LoVo (cell line): Measurements from ENCODE around the gene NFKBIL1.

ENCODE experiments used
- DNase-seq: peaks from one replicate; pipeline ENCODE4 v3.0.0-alpha.2; 2016; ENCODE audit warnings: low spot score

The NFKBIL1 gene

DNA sequence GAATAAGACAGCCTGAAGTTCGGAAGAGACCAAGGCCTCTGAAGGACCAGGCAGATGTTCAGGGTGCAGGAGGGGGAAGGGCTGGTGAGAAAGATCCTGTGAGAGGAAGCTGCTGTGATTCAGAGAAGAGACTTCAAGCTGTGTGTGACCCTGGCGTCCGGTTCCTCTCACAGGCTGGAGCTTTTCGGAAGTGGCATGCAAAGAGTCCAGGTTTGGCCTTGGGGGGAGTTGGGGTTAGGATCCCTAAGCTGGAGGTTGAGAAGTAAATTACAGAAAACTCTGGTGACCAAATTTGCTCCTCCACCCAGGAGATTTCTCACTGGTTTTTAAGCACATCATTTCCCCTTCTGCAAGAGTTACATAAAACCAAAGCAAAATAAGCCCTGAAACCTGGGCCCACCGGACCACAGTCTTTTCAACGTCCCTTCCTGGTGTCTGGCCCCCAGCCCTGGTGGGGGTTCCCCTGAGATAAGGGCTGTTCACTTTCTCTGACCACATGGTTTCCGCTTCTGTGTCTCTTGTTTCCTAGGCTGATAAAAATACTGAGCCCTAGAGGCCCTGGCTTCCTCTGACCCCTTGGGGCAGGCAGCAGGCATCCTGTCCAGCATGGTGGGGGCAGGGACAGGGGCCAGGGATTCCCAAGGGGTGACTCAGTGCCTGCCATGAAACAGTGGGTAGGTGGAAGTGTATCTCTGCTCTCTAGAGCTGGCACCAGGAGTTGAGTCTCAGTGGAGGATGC lies 12.7 kb downstream of the NFKBIL1 start:
- DNase-seq = no peak

DNA sequence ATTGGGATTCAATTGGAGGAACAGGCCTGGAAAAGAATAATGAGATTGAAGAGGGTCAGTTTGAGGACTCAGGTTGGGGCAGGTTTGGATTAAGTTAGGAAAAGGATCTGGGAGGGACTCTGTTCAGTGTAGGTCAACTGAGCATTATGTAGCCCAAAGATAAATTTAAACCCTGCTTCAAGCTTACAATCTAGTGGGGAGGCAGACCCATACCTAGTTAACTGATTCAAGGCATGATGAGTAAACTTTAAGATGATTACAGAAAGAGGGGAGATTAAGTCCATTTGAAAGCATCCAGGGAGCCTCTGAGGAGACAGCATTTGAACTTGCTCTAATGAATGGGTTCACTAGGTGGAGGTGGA lies 13.3 kb downstream of the NFKBIL1 start:
- DNase-seq = no peak

DNA sequence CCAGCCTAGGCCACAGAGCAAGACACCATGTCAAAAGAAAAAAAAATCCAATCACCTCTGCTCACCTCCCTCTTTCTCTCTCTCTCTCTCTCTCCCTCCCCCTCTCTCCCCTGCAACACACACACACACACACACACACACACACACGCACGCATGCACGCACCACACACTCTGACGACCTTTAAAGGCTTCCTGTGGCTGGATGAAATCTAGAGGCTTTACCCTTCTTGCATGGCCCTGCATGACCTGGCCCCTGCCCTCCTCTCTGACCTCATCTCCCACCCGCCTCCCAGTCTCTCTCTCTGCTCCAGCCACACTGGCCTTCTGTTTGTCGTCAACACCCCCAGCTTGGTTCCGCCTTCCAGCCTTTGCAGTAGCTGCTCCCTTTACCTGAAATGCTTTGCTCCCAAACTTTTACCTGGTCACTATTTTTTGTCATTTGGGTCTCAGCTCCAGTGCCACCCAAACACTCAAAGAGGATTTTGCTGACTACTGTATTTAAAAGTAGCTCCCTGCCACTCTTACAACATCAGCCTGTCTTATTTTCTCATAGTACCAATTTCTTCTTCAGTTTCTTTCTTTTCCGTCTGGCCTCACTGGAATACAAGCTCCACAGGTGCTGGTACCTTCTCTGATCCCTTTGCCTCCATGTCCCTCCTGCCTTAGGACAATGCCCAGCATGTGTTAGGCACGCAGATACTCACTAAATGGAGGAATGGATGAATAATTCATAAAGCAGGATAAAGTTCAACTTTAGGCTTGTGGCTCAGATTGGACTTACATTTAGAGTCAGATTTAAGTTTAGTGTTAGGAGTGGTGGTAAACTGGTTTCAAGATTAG lies 20.3 kb downstream of the NFKBIL1 start:
- no peak for DNase-seq

DNA sequence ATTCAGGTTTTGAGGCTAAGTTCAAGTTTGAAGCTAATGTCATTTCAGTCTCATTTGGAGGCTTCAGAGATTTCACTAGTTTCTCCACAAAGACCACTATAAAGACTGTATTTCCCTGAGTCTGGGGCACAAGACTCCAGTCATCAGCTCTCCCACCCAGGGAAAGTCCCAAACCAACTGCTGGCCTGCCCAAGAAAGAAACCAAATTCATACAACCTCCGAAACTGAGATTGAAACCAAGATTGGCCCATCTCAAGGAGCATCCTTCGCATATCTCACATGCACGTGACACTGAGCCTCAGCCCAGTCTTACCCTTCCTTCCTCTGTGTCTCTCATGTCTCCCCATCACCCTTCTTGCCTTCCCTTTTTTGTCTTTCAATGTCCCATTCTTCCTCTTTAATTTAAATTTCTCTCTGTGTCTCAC lies 21.1 kb downstream of the NFKBIL1 start:
- DNase-seq = no peak

DNA sequence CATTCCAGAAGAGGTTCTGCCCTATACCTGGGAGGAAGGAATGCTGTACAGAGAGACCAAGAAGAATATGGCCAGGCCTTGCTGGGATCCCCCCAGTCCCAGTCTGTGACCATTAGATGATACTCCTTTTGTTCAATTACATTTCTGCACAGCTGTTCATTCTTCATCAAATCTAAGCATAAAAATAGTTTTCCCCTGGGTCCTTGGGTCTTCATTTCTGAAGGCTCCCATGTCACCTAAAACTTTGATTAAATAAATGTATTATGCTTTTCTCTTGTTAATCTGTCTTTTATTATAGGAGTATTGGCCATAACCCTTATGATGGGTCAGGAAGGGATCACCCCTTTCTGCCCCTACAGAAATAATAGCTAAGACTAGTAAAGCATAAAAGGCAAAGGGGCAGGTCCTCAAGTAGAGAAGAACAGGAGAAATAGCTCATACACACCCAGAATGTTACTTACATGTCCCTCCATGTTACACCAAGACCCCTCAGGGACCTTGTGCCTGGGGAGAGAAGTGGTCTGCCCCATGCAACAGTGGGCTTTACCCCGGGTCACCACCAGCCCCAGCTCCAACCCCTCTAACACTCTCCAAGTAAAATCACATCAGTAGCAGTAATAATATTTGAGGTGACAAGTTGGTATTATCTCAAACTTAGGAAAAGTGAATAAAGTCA lies 22.6 kb downstream of the NFKBIL1 start:
- no peak for DNase-seq

DNA sequence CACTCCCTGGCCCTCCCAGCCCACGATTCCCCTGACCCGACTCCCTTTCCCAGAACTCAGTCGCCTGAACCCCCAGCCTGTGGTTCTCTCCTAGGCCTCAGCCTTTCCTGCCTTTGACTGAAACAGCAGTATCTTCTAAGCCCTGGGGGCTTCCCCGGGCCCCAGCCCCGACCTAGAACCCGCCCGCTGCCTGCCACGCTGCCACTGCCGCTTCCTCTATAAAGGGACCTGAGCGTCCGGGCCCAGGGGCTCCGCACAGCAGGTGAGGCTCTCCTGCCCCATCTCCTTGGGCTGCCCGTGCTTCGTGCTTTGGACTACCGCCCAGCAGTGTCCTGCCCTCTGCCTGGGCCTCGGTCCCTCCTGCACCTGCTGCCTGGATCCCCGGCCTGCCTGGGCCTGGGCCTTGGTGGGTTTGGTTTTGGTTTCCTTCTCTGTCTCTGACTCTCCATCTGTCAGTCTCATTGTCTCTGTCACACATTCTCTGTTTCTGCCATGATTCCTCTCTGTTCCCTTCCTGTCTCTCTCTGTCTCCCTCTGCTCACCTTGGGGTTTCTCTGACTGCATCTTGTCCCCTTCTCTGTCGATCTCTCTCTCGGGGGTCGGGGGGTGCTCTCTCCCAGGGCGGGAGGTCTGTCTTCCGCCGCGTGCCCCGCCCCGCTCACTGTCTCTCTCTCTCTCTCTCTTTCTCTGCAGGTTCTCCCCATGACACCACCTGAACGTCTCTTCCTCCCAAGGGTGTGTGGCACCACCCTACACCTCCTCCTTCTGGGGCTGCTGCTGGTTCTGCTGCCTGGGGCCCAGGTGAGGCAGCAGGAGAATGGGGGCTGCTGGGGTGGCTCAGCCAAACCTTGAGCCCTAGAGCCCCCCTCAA lies 24.9 kb downstream of the NFKBIL1 start, which contains the start of gene LTA:
LTA (plus strand) TSS at position 249 of the 871 bp plus-strand sequence; CDS start at position 703, 454 bp downstream.
- no peak for DNase-seq

DNA sequence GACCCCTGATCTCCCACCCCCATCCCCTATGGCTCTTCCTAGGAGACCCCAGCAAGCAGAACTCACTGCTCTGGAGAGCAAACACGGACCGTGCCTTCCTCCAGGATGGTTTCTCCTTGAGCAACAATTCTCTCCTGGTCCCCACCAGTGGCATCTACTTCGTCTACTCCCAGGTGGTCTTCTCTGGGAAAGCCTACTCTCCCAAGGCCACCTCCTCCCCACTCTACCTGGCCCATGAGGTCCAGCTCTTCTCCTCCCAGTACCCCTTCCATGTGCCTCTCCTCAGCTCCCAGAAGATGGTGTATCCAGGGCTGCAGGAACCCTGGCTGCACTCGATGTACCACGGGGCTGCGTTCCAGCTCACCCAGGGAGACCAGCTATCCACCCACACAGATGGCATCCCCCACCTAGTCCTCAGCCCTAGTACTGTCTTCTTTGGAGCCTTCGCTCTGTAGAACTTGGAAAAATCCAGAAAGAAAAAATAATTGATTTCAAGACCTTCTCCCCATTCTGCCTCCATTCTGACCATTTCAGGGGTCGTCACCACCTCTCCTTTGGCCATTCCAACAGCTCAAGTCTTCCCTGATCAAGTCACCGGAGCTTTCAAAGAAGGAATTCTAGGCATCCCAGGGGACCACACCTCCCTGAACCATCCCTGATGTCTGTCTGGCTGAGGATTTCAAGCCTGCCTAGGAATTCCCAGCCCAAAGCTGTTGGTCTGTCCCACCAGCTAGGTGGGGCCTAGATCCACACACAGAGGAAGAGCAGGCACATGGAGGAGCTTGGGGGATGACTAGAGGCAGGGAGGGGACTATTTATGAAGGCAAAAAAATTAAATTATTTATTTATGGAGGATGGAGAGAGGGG lies 26.1 kb downstream of the NFKBIL1 start:
- no peak for DNase-seq

DNA sequence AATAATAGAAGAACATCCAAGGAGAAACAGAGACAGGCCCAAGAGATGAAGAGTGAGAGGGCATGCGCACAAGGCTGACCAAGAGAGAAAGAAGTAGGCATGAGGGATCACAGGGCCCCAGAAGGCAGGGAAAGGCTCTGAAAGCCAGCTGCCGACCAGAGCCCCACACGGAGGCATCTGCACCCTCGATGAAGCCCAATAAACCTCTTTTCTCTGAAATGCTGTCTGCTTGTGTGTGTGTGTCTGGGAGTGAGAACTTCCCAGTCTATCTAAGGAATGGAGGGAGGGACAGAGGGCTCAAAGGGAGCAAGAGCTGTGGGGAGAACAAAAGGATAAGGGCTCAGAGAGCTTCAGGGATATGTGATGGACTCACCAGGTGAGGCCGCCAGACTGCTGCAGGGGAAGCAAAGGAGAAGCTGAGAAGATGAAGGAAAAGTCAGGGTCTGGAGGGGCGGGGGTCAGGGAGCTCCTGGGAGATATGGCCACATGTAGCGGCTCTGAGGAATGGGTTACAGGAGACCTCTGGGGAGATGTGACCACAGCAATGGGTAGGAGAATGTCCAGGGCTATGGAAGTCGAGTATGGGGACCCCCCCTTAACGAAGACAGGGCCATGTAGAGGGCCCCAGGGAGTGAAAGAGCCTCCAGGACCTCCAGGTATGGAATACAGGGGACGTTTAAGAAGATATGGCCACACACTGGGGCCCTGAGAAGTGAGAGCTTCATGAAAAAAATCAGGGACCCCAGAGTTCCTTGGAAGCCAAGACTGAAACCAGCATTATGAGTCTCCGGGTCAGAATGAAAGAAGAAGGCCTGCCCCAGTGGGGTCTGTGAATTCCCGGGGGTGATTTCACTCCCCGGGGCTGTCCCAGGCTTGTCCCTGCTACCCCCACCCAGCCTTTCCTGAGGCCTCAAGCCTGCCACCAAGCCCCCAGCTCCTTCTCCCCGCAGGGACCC lies 27.0 kb downstream of the NFKBIL1 start:
- DNase-seq = no peak

DNA sequence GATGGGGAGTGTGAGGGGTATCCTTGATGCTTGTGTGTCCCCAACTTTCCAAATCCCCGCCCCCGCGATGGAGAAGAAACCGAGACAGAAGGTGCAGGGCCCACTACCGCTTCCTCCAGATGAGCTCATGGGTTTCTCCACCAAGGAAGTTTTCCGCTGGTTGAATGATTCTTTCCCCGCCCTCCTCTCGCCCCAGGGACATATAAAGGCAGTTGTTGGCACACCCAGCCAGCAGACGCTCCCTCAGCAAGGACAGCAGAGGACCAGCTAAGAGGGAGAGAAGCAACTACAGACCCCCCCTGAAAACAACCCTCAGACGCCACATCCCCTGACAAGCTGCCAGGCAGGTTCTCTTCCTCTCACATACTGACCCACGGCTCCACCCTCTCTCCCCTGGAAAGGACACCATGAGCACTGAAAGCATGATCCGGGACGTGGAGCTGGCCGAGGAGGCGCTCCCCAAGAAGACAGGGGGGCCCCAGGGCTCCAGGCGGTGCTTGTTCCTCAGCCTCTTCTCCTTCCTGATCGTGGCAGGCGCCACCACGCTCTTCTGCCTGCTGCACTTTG lies 28.0 kb downstream of the NFKBIL1 start, which contains the start of gene TNF:
TNF (plus strand) TSS at position 231 of the 567 bp plus-strand sequence; CDS start at position 408, 177 bp downstream.
- DNase-seq = no peak

DNA sequence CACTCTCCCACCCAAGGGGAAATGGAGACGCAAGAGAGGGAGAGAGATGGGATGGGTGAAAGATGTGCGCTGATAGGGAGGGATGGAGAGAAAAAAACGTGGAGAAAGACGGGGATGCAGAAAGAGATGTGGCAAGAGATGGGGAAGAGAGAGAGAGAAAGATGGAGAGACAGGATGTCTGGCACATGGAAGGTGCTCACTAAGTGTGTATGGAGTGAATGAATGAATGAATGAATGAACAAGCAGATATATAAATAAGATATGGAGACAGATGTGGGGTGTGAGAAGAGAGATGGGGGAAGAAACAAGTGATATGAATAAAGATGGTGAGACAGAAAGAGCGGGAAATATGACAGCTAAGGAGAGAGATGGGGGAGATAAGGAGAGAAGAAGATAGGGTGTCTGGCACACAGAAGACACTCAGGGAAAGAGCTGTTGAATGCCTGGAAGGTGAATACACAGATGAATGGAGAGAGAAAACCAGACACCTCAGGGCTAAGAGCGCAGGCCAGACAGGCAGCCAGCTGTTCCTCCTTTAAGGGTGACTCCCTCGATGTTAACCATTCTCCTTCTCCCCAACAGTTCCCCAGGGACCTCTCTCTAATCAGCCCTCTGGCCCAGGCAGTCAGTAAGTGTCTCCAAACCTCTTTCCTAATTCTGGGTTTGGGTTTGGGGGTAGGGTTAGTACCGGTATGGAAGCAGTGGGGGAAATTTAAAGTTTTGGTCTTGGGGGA lies 28.7 kb downstream of the NFKBIL1 start:
- no peak for DNase-seq

DNA sequence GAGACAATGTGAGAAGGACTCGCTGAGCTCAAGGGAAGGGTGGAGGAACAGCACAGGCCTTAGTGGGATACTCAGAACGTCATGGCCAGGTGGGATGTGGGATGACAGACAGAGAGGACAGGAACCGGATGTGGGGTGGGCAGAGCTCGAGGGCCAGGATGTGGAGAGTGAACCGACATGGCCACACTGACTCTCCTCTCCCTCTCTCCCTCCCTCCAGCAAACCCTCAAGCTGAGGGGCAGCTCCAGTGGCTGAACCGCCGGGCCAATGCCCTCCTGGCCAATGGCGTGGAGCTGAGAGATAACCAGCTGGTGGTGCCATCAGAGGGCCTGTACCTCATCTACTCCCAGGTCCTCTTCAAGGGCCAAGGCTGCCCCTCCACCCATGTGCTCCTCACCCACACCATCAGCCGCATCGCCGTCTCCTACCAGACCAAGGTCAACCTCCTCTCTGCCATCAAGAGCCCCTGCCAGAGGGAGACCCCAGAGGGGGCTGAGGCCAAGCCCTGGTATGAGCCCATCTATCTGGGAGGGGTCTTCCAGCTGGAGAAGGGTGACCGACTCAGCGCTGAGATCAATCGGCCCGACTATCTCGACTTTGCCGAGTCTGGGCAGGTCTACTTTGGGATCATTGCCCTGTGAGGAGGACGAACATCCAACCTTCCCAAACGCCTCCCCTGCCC lies 29.6 kb downstream of the NFKBIL1 start:
- no peak for DNase-seq

DNA sequence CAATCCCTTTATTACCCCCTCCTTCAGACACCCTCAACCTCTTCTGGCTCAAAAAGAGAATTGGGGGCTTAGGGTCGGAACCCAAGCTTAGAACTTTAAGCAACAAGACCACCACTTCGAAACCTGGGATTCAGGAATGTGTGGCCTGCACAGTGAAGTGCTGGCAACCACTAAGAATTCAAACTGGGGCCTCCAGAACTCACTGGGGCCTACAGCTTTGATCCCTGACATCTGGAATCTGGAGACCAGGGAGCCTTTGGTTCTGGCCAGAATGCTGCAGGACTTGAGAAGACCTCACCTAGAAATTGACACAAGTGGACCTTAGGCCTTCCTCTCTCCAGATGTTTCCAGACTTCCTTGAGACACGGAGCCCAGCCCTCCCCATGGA lies 30.2 kb downstream of the NFKBIL1 start:
- no peak for DNase-seq

DNA sequence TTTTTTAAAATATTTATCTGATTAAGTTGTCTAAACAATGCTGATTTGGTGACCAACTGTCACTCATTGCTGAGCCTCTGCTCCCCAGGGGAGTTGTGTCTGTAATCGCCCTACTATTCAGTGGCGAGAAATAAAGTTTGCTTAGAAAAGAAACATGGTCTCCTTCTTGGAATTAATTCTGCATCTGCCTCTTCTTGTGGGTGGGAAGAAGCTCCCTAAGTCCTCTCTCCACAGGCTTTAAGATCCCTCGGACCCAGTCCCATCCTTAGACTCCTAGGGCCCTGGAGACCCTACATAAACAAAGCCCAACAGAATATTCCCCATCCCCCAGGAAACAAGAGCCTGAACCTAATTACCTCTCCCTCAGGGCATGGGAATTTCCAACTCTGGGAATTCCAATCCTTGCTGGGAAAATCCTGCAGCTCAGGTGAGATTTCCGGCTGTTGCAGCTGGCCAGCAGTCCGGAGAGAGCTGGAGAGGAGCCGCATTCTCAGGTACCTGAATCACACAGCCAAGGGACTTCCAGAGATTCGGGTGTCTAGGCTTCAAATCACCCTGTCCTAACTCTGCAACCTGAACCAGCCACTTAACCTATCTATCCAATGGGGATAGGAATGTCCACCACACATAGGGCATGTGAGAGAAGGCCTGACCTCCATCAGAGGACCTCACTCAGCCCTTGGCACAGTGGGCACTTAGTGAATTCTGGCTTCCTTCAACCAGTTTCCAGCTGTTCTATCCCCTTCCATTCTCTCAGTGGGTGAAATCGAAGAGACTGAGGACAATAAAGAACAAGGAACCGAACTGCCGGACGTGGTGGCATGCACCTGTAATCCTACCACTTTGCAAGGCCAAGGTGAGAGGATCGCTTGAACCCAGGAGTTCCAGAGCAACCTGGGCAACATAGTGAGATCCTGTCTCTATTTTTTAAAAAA lies 31.0 kb downstream of the NFKBIL1 start:
- DNase-seq = no peak

DNA sequence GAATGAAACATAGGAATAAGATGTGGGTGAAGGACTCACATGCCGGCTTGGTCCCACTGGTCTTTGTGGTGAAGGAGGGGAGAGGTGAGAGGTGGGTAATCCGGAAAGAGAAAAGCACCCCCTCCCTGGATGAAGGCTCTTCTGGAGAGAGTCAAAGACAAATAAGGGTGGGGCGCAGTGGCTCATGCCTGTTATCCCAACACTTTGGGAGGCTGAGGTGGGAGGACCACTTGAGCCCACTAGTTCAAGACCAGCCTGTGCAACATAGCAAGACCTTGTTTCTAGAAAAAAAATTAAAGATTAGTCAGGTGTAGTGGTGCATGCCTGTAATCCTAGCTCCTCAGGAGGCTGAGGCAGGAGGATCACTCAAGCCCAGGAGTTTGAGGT lies 31.7 kb downstream of the NFKBIL1 start:
- no peak for DNase-seq

DNA sequence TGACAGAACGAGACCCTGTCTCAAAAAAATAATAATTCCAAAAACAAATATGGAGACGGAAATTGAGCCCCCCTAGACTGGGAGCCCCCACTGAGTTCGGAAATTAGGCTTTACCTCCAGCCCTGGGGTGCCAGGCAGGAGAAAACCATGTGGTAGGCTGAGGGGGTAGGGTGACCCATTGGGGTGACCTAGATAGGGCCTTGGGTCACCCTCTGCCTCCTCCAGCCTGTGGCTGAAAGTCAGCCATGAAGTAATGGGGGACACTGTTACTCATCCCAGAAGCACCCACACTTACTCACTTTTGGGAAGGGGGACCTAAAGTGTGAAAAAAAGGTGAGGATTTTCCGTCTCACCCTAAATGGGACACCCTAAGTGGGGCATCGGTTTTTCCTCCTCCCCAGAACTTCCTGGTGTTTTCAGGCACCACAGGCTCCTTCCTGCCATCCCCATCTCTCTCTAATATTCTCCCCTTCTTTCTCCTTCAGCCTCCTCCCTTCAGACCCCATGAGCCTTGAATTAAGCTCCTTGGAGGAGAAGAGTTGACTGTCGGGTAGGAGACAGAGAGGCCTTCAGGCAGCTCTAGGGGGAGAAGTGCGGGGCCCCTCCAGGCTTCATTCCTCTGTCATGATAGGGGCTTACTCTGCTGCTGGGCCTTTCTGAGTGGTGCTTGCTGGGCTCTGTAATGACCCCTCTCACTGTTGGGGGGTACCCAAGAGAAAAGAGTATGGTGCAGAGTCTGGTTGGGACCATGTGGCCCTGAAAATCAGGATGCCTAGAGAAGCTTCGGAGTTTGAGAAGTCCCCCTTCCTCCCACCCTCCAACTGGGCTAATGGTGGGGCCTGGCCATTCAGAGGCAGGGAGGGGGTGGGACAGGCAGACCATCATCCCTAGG lies 32.4 kb downstream of the NFKBIL1 start:
- no peak for DNase-seq

DNA sequence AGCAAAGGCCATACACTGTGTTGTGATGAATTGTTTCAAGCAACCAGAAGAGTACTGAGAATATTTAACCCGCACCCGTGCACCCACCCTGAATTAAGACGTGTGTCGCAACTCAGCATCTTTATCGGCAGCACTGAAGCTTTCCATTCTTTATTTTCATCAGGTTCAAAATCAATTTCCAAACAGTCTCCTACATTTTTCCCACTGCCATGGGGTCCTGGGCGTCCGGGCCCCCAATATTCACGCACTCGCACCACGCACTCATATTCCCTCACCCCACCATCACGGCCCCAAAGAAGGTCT lies 33.0 kb downstream of the NFKBIL1 start:
- no peak for DNase-seq
